IPS-20b (cell line): ENCODE measurements around the gene GHRL.
"Not testable (repeated sequence)": the region's sequence is repeated elsewhere in the genome, so short reads cannot be mapped to it uniquely, and the experiment has no call there.

ENCODE experiments used
- H3K27ac ChIP-seq: one replicate; pipeline ENCODE4 v1.5.1; 2013; ENCODE audit warnings: low read length
- H3K27me3 ChIP-seq: 2 replicates; pipeline ENCODE4 v1.6.1; 2013; ENCODE audit warnings: mild to moderate bottlenecking, low read length, inconsistent platforms; ENCODE audit not compliant: insufficient read depth
- H3K36me3 ChIP-seq: 2 replicates; pipeline ENCODE4 v1.6.1; 2013; ENCODE audit warnings: low read depth, mild to moderate bottlenecking, inconsistent platforms, low read length, moderate library complexity; ENCODE audit not compliant: insufficient read depth
- H3K4me1 ChIP-seq: 2 replicates; pipeline ENCODE4 v1.6.1; 2013; ENCODE audit warnings: mild to moderate bottlenecking, control low read depth, inconsistent platforms, low read length, moderate library complexity; ENCODE audit not compliant: insufficient read depth
- H3K4me3 ChIP-seq: 2 replicates; pipeline ENCODE4 v1.5.1; 2013; ENCODE audit warnings: mild to moderate bottlenecking, low read length, inconsistent platforms
- H3K9ac ChIP-seq: 2 replicates; pipeline ENCODE4 v1.6.1; 2013; ENCODE audit warnings: low read depth, mild to moderate bottlenecking, inconsistent platforms, low read length, moderate library complexity
- H3K9me3 ChIP-seq: 2 replicates; pipeline ENCODE4 v1.6.1; 2013; ENCODE audit warnings: mild to moderate bottlenecking, low read depth, low read length, inconsistent platforms; ENCODE audit not compliant: insufficient read depth

GHRL gene

GRCh38 chr3:10281951-10282350 is 10.8 kb downstream of the GHRL start:
- Histone ChIP-seq H3K4me1 (peaks cover 6% of the 10 kb centered on the region; the same call in 1 of the 2 replicates), H3K27ac (no peak overlapping the region)

DNA sequence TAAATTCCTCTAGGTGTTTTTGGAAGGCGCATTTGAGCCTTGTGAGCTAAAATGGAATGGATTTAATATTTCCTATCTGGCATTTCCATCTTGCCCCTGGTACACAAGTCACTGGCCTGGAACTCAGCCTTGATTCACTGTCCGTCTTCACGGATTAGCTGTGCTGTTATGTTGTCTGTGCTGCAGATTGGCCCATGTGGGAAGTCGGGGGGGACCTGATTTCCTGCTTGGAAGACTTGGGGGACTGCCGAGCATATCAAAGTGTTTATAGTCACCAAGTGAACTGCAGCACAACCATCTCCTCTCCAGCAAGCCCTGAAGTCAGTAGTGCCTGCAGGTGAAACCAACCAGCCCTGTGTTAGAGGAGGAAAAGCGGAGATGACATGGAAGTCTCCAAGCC is 12.2 kb downstream of the GHRL start:
- Histone ChIP-seq H3K36me3 (peaks cover 77% of the 10 kb centered on the region), H3K4me1 (no peaks in the 10 kb centered on the region), H3K27me3 (no peaks in the 10 kb centered on the region), H3K9me3 (no peaks in the 10 kb centered on the region), H3K4me3 (no peak overlapping the region), H3K27ac (no peak overlapping the region), H3K9ac (no peak overlapping the region)

More at GRCh38 chr3:10281951-10282350, 10.8 kb downstream of the GHRL start:
- no peak overlapping the region for H3K4me3 ChIP-seq
- H3K27me3 ChIP-seq, result no peaks in the 10 kb centered on the region
- H3K9ac ChIP-seq, result no peak overlapping the region
- H3K9me3 ChIP-seq, result no peaks in the 10 kb centered on the region
- peaks cover 63% of the 10 kb centered on the region for H3K36me3 ChIP-seq

GRCh38 chr3:10280177-10280529 is 12.6 kb downstream of the GHRL start:
- peaks cover 77% of the 10 kb centered on the region for H3K36me3 ChIP-seq
- H3K27ac ChIP-seq, result no peak overlapping the region
- no peak overlapping the region for H3K4me3 ChIP-seq
- H3K4me1 ChIP-seq, result no peaks in the 10 kb centered on the region
- H3K27me3 ChIP-seq, result no peaks in the 10 kb centered on the region
- H3K9ac ChIP-seq, result no peak overlapping the region
- no peaks in the 10 kb centered on the region for H3K9me3 ChIP-seq

DNA sequence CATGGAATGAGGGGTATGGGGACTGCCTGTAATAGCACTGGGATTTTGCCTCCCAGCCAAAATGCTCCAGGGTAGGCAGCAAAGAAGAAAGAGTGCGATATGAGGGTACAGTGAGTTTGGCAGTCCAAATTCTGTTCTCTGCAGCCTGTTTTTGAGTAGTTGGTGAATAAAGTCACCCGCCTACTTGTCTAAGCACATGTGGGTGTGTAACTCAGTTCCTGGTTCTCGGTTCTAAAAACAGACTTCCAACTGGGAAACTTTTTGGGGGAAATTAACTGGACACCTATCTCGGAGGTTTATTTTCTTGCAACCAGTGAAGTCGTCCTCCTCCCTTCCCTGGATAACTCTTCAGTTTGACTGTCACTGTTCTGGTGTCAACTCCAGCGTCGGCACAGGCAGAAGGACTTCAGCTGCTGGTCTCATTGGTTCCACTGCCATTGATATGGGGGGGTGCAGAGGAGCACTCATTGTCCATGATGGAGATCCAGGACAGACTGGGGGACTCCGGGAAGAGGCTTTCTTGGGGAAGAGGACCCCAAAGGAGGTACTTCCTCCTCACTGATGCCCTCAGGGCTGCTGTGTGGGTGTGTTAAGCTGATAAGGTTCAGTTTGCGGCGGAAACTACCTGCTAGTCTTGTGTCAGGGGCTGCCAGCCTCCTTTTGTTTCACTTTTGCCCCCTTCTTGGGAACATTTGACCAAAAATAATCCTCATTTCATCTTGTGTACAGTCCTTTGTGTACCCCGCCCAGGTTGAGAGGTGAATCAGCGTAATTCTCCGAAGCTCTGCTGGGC is 13.2 kb downstream of the GHRL start:
- H3K4me3 ChIP-seq, result no peak overlapping the region
- H3K9ac ChIP-seq, result no peak overlapping the region
- peaks cover 77% of the 10 kb centered on the region for H3K36me3 ChIP-seq
- H3K27me3 ChIP-seq, result no peaks in the 10 kb centered on the region
- H3K9me3 ChIP-seq, result no peaks in the 10 kb centered on the region
- no peaks in the 10 kb centered on the region for H3K4me1 ChIP-seq
- no peak overlapping the region for H3K27ac ChIP-seq

GRCh38 chr3:10278501-10278900 is 14.2 kb downstream of the GHRL start:
- Histone ChIP-seq H3K9ac (no peak overlapping the region), H3K36me3 (peaks cover 71% of the 10 kb centered on the region), H3K4me3 (no peak overlapping the region), H3K27me3 (no peaks in the 10 kb centered on the region), H3K9me3 (no peaks in the 10 kb centered on the region), H3K4me1 (no peaks in the 10 kb centered on the region), H3K27ac (no peak overlapping the region)

GRCh38 chr3:10277115-10277625 is 15.6 kb downstream of the GHRL start:
- H3K9me3 ChIP-seq, result no peaks in the 10 kb centered on the region
- no peaks in the 10 kb centered on the region for H3K27me3 ChIP-seq
- H3K4me3 ChIP-seq, result no peak overlapping the region
- no peaks in the 10 kb centered on the region for H3K4me1 ChIP-seq
- no peak overlapping the region for H3K27ac ChIP-seq
- no peak overlapping the region for H3K9ac ChIP-seq
- H3K36me3 ChIP-seq, result peaks cover 67% of the 10 kb centered on the region

GRCh38 chr3:10274601-10275000 is 18.1 kb downstream of the GHRL start:
- no peaks in the 10 kb centered on the region for H3K9me3 ChIP-seq
- no peak overlapping the region for H3K27ac ChIP-seq
- no peaks in the 10 kb centered on the region for H3K4me1 ChIP-seq
- peaks cover 73% of the 10 kb centered on the region for H3K36me3 ChIP-seq
- H3K9ac ChIP-seq, result no peak overlapping the region
- H3K4me3 ChIP-seq, result no peak overlapping the region
- H3K27me3 ChIP-seq, result no peaks in the 10 kb centered on the region

GRCh38 chr3:10273702-10274305 is 18.9 kb downstream of the GHRL start:
- peaks cover 73% of the 10 kb centered on the region for H3K36me3 ChIP-seq
- H3K9ac ChIP-seq, result no peak overlapping the region
- no peaks in the 10 kb centered on the region for H3K27me3 ChIP-seq
- H3K4me1 ChIP-seq, result no peaks in the 10 kb centered on the region
- H3K4me3 ChIP-seq, result no peak overlapping the region
- no peak overlapping the region for H3K27ac ChIP-seq
- no peaks in the 10 kb centered on the region for H3K9me3 ChIP-seq

- Histone ChIP-seq H3K9ac (no peak overlapping the region), H3K36me3 (peaks cover 72% of the 10 kb centered on the region), H3K4me3 (no peak overlapping the region), H3K27me3 (no peaks in the 10 kb centered on the region), H3K27ac (no peak overlapping the region), H3K4me1 (no peaks in the 10 kb centered on the region), H3K9me3 (no peaks in the 10 kb centered on the region)
These were observed 19.8 kb downstream of the GHRL start for GRCh38 chr3:10272977-10273376.

DNA sequence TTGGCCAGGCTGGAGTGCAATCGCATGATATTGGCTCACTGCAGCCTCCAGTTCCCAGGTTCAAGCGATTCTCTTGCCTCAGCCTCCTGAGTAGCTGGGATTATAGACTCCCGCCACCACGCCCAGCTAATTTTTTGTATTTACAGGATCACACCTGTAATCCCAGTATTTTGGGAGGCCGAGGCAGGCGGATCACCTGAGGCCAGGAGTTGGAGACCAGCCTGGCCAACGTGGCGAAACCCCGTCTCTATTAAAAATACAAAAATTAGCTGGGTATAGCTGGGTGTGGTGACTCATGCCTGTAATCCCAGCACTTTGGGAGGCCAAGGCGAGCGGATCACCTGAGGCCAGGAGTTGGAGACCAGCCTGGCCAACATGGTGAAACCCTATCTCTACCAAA is 20.3 kb downstream of the GHRL start:
- not testable (repeated sequence) for H3K9ac ChIP-seq, H3K4me1 ChIP-seq, H3K9me3 ChIP-seq, H3K27ac ChIP-seq, H3K4me3 ChIP-seq, H3K27me3 ChIP-seq
- peaks cover 71% of the 10 kb centered on the region for H3K36me3 ChIP-seq

DNA sequence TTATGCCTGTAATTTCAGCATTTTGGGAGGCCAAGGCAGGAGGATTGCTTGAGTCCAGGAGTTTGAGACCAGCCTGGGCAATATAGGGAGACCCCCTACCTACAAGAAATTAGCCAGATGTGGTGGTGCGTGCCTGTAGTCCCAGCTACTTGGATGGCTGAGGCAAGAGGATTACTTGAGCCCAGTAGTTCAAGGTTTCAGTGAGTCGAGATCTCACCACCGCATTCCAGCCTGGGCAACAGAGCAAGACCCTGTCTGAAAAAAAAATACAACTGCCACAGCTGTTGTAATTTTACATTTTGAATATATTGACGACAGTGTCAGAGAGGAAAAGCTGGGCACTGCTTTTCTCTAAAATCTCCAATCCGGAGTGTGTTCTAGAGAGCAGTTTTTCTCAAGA is 23.3 kb downstream of the GHRL start:
- Histone ChIP-seq H3K4me1 (no peaks in the 10 kb centered on the region), H3K36me3 (peaks cover 72% of the 10 kb centered on the region), H3K4me3 (no peak overlapping the region), H3K9me3 (no peaks in the 10 kb centered on the region), H3K27ac (no peak overlapping the region), H3K27me3 (no peaks in the 10 kb centered on the region), H3K9ac (no peak overlapping the region)

GRCh38 chr3:10268930-10269329 is 23.8 kb downstream of the GHRL start:
- H3K9me3 ChIP-seq, result no peaks in the 10 kb centered on the region
- no peak overlapping the region for H3K9ac ChIP-seq
- H3K36me3 ChIP-seq, result peaks cover 77% of the 10 kb centered on the region
- no peak overlapping the region for H3K4me3 ChIP-seq
- H3K27ac ChIP-seq, result no peak overlapping the region
- H3K27me3 ChIP-seq, result no peaks in the 10 kb centered on the region
- H3K4me1 ChIP-seq, result no peaks in the 10 kb centered on the region
